Measurements from ENCODE around the gene PIP5K1A.

PIP5K1A gene

DNA sequence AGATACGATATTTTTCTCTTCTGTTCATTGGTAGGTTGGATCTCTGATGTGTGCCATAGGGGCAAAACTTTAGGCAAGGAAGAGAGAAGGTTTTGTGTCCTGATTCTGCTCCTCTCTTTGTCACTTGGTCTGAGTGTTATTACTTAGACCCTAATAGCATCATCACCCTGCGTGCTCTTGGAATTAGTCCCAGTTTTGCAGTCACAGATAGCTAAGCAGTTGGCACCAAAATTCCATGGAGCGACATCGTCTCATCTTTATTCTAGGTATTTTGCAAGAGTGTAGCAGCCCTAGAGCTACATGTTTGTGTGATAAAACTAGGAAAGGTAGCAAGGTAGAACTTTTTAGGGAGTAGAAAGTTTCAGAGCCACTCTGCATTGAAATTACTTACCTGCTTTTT, 23.8 kb downstream of the PIP5K1A start:
- CTCF ChIA-PET = interaction anchor here (1.6 kb wide), 1 partner anchor 9 kb away, joined by 3 read pairs; no protein-coding TSS in a partner anchor
- POLR2A ChIA-PET = no interaction called here
- DNase-seq (ENCODE audit: extremely low spot score) = no peak
- TF ChIP-seq HDGF (IDR thresholded peaks at IDR 0.05; ENCODE audit: borderline replicate concordance) (no peak), TARDBP (IDR thresholded peaks at IDR 0.05) (no peak), NFRKB (IDR thresholded peaks at IDR 0.05) (no peak), FOXK2 (IDR thresholded peaks at IDR 0.05) (no peak)

DNA sequence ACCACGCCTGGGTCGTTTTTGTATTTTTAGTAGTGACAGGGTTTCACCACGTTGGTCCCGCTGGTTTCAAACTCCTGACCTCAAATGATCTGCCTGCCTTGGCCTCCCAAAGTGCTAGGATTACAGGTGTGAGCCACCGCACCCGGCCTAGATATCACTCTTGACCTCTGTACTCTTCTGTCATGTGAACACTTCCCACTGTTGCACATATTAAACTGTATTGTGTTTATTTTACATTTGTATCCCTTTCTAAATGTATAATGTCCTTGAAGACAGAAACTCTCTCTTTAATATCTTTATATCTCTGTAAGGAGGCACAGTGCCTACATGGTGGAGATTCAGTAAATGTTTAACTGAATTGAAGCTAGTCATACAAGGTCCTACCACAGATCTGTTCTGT, 36.9 kb downstream of the PIP5K1A start:
- DNase-seq (ENCODE audit: extremely low spot score) = no peak
- POLR2A ChIA-PET = interaction anchor here (1.4 kb wide), 1 partner anchor 17 kb away, joined by 3 read pairs; no protein-coding TSS in a partner anchor
- CTCF ChIA-PET = interaction anchor here (1.2 to 1.7 kb wide), 2 partner anchors 11 to 17 kb away, joined by 5 to 8 read pairs; no protein-coding TSS in a partner anchor
- TF ChIP-seq, protein P1, sequence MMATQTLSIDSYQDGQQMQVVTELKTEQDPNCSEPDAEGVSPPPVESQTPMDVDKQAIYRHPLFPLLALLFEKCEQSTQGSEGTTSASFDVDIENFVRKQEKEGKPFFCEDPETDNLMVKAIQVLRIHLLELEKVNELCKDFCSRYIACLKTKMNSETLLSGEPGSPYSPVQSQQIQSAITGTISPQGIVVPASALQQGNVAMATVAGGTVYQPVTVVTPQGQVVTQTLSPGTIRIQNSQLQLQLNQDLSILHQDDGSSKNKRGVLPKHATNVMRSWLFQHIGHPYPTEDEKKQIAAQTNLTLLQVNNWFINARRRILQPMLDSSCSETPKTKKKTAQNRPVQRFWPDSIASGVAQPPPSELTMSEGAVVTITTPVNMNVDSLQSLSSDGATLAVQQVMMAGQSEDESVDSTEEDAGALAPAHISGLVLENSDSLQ (IDR thresholded peaks at IDR 0.05) = no peak
- no peak for TF ChIP-seq ELF4 (IDR thresholded peaks at IDR 0.05)
- no peak for TF ChIP-seq L3MBTL2 (conservative IDR thresholded peaks at IDR 0.05)
- TF ChIP-seq ZNF384 (IDR thresholded peaks at IDR 0.05) = no peak
- no peak for TF ChIP-seq FOXM1 (IDR thresholded peaks at IDR 0.05; ENCODE audit: borderline replicate concordance)
- no peak for TF ChIP-seq NFRKB (IDR thresholded peaks at IDR 0.05)
- TF ChIP-seq SP1 (IDR thresholded peaks at IDR 0.05) = no peak

GRCh38 chr1:151237678-151238466, 39.5 kb downstream of the PIP5K1A start:
- POLR2A ChIA-PET = interaction anchor here (1.0 to 1.1 kb wide), 2 partner anchors 11 to 44 kb away, joined by 3 read pairs; partner anchors contain the start of gene ZNF687
- no peak for DNase-seq (ENCODE audit: extremely low spot score)
- no peak for TF ChIP-seq L3MBTL2 (conservative IDR thresholded peaks at IDR 0.05)
- no peak for TF ChIP-seq FOXA1 (IDR thresholded peaks at IDR 0.05)
- no peak for TF ChIP-seq SUZ12 (IDR thresholded peaks at IDR 0.05)
- TF ChIP-seq ARNT (IDR thresholded peaks at IDR 0.05) = no peak
- TF ChIP-seq ELF4 (IDR thresholded peaks at IDR 0.05) = no peak
- TF ChIP-seq ZNF384 (IDR thresholded peaks at IDR 0.05) = no peak
- no peak for TF ChIP-seq HDGF (IDR thresholded peaks at IDR 0.05; ENCODE audit: borderline replicate concordance)
- no peak for TF ChIP-seq NFRKB (IDR thresholded peaks at IDR 0.05)
- no peak for TF ChIP-seq FOXK2 (IDR thresholded peaks at IDR 0.05)
- TF ChIP-seq TARDBP (IDR thresholded peaks at IDR 0.05) = no peak
- TF ChIP-seq FOXM1 (IDR thresholded peaks at IDR 0.05; ENCODE audit: borderline replicate concordance) = no peak
- no peak for TF ChIP-seq BHLHE40 (IDR thresholded peaks at IDR 0.05; ENCODE audit: borderline replicate concordance)
- TF ChIP-seq LEF1 (IDR thresholded peaks at IDR 0.05; ENCODE audit: borderline replicate concordance) = no peak
- TF ChIP-seq CTBP1 (IDR thresholded peaks at IDR 0.05; ENCODE audit: borderline replicate concordance) = no peak
- TF ChIP-seq, protein P1 (IDR thresholded peaks at IDR 0.05) = no peak
- TF ChIP-seq SP1 (IDR thresholded peaks at IDR 0.05) = no peak
- CTCF ChIA-PET = no interaction called here

DNA sequence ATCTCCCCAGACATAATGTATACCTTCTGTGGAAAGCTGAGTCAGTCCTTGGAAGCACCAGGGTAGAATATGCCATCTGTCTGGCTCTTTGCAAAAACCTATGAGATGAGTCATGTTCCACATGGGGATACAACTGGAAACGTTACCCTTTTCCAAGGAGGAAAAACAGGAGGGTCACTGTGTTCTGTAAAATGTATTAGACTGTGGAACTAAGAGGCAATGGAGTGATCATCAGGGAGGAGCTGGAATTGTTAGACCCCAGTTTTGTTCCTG, 40.1 kb downstream of the PIP5K1A start:
- ChIA-PET CTCF (no interaction called here), POLR2A (interaction anchor here (1.0 kb wide), 1 partner anchor 11 kb away, joined by 3 read pairs; no protein-coding TSS in a partner anchor)
- no peak for DNase-seq (ENCODE audit: extremely low spot score)

DNA sequence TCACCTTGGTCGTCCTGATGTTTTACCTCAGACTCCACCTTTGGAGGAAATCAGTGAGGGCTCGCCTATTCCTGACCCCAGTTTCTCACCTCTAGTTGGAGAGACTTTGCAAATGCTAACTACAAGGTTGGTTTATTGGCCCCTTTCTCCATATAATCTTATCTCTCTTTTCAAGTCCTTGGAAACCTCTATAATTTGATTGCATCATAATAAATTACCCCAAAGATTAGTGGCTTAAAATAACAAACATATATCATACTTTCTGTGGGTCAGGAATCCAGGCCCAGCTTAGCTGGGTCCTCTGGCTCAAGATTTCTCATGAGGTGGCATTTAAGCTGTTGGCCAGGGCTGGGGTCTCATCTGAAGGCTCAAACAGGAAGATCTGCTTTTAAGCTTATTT, 44.1 kb downstream of the PIP5K1A start:
- CTCF ChIA-PET = interaction anchor here (1.2 kb wide), 1 partner anchor 9 kb away, joined by 3 read pairs; no protein-coding TSS in a partner anchor
- POLR2A ChIA-PET = interaction anchor here (0.8 kb wide), 2 partner anchors 12 kb away, joined by 3 to 4 read pairs; partner anchors contain the start of gene PSMD4
- TF ChIP-seq SP1 (IDR thresholded peaks at IDR 0.05) = no peak
- TF ChIP-seq BHLHE40 (IDR thresholded peaks at IDR 0.05; ENCODE audit: borderline replicate concordance) = no peak
- no peak for TF ChIP-seq CTBP1 (IDR thresholded peaks at IDR 0.05; ENCODE audit: borderline replicate concordance)
- no peak for TF ChIP-seq TARDBP (IDR thresholded peaks at IDR 0.05)
- TF ChIP-seq ARNT (IDR thresholded peaks at IDR 0.05) = no peak
- TF ChIP-seq SUZ12 (IDR thresholded peaks at IDR 0.05) = no peak
- TF ChIP-seq L3MBTL2 (conservative IDR thresholded peaks at IDR 0.05) = no peak
- TF ChIP-seq LEF1 (IDR thresholded peaks at IDR 0.05; ENCODE audit: borderline replicate concordance) = no peak
- no peak for TF ChIP-seq HDGF (IDR thresholded peaks at IDR 0.05; ENCODE audit: borderline replicate concordance)
- TF ChIP-seq NFRKB (IDR thresholded peaks at IDR 0.05) = no peak
- no peak for TF ChIP-seq FOXM1 (IDR thresholded peaks at IDR 0.05; ENCODE audit: borderline replicate concordance)
- DNase-seq (ENCODE audit: extremely low spot score) = no peak

More for the DNA sequence above, 40.1 kb downstream of the PIP5K1A start:
- TF ChIP-seq FOXA1 (IDR thresholded peaks at IDR 0.05) (no peak), TARDBP (IDR thresholded peaks at IDR 0.05) (no peak), ARNT (IDR thresholded peaks at IDR 0.05) (no peak), SP1 (IDR thresholded peaks at IDR 0.05) (no peak), HDGF (IDR thresholded peaks at IDR 0.05; ENCODE audit: borderline replicate concordance) (no peak), ZNF384 (IDR thresholded peaks at IDR 0.05) (no peak), FOXM1 (IDR thresholded peaks at IDR 0.05; ENCODE audit: borderline replicate concordance) (no peak), SUZ12 (IDR thresholded peaks at IDR 0.05) (no peak), LEF1 (IDR thresholded peaks at IDR 0.05; ENCODE audit: borderline replicate concordance) (no peak), L3MBTL2 (conservative IDR thresholded peaks at IDR 0.05) (no peak), NFRKB (IDR thresholded peaks at IDR 0.05) (no peak)
- TF ChIP-seq, protein P1 (IDR thresholded peaks at IDR 0.05) = no peak

- ChIA-PET POLR2A (interaction anchor here (0.8 kb wide), 1 partner anchor 31 kb away, joined by 3 read pairs; no protein-coding TSS in a partner anchor), CTCF (interaction anchor here (0.7 kb wide), 1 partner anchor 93 kb away, joined by 3 read pairs; no protein-coding TSS in a partner anchor)
- DNase-seq (ENCODE audit: extremely low spot score) = no peak
- TF ChIP-seq FOXA1 (IDR thresholded peaks at IDR 0.05) (no peak), ARNT (IDR thresholded peaks at IDR 0.05) (no peak)
These were observed 45.4 kb downstream of the PIP5K1A start for GRCh38 chr1:151243683-151244216.

Measured in HEK293T (cell line).